NOMO-1 treated with dmso at 0.1 percent for 144 hours (cell line): ENCODE measurements around the gene EDC4.
"Not testable (repeated sequence)": the region's sequence is repeated elsewhere in the genome, so short reads cannot be mapped to it uniquely, and the experiment has no call there.

Source experiments
- DNase-seq: peaks from one replicate; lab custom pipeline; 2025; ENCODE audit not compliant: unreplicated experiment; lab: John Stamatoyannopoulos, UW

The EDC4 gene, protein sequence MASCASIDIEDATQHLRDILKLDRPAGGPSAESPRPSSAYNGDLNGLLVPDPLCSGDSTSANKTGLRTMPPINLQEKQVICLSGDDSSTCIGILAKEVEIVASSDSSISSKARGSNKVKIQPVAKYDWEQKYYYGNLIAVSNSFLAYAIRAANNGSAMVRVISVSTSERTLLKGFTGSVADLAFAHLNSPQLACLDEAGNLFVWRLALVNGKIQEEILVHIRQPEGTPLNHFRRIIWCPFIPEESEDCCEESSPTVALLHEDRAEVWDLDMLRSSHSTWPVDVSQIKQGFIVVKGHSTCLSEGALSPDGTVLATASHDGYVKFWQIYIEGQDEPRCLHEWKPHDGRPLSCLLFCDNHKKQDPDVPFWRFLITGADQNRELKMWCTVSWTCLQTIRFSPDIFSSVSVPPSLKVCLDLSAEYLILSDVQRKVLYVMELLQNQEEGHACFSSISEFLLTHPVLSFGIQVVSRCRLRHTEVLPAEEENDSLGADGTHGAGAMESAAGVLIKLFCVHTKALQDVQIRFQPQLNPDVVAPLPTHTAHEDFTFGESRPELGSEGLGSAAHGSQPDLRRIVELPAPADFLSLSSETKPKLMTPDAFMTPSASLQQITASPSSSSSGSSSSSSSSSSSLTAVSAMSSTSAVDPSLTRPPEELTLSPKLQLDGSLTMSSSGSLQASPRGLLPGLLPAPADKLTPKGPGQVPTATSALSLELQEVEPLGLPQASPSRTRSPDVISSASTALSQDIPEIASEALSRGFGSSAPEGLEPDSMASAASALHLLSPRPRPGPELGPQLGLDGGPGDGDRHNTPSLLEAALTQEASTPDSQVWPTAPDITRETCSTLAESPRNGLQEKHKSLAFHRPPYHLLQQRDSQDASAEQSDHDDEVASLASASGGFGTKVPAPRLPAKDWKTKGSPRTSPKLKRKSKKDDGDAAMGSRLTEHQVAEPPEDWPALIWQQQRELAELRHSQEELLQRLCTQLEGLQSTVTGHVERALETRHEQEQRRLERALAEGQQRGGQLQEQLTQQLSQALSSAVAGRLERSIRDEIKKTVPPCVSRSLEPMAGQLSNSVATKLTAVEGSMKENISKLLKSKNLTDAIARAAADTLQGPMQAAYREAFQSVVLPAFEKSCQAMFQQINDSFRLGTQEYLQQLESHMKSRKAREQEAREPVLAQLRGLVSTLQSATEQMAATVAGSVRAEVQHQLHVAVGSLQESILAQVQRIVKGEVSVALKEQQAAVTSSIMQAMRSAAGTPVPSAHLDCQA (N-terminal part only)

DNA sequence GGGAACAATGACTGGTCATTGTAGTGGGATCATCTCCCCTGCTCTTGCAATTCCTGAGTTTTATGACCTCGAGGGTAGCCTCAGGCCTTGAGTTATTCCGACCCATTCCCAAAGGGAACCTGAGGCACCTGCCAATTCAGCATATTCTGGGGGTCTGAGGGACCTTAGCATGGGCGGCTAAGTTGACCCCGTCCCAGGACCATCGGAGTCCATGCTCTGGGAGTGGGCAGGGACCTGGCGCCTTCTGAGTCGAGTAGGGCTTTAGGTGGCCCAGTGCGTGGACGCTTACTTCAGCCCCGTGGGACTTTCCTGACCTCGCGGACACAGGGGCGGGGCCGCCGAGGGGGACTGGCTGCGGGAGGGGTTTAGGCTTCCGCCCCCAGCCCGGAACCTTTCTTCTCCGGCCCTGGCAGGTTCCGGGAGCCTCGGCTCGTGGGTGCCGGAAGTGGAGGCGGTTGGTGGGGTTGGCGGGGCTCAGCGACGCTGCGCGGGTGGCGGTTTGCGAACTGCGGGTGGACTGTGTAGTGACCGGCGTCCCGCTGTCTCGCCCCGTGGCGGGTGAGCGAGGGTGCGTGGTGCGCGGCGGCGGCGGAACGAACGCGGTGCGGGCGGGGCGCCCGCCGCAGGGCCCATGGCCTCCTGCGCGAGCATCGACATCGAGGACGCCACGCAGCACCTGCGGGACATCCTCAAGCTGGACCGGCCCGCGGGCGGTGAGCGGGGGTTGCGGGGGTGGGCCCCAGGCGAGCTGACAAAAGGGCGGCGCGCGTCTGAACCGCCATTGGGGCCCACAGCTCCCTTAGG is at the start of gene EDC4:
TSS of gene EDC4 (plus strand) at position 422 of the 804 bp plus-strand sequence. CDS start at position 632, 210 bp downstream.
- peak; percentile 59 for DNase-seq

DNA sequence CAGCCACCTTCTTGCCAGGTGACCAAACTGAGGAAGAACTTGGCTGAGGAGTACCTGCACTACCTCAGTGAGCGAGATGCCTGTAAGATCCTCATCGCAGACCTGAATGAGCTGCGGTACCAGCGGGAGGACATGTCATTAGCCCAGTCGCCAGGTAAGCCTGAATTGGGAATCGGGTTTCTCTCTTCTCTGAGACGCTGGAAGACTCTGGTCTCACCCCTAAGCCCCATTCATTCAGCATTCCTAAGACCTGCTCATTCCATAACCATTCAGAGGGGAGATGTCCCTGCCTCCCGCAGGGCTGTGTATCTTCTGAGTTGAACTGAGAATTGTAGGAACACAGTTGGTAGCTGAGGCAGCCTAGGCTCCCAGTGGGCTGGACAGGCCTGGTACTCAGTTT is 47.7 kb upstream of the EDC4 start:
- DNase-seq, result no peak

DNA sequence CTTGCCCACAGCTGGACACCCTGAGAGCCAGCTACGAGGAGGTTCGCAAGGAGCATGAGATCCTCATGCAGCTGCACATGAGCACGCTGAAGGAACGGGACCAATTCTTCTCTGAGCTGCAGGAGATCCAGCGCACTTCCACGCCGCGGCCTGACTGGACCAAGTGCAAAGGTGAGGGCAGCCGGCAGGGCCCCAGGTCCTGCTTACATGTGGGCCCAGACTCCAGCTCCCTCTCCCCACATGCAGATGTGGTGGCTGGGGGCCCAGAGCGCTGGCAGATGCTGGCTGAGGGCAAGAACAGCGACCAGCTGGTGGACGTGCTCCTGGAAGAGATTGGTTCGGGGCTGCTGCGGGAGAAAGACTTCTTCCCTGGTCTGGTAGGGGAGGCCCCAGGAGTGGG is 46.9 kb upstream of the EDC4 start:
- DNase-seq, result no peak

DNA sequence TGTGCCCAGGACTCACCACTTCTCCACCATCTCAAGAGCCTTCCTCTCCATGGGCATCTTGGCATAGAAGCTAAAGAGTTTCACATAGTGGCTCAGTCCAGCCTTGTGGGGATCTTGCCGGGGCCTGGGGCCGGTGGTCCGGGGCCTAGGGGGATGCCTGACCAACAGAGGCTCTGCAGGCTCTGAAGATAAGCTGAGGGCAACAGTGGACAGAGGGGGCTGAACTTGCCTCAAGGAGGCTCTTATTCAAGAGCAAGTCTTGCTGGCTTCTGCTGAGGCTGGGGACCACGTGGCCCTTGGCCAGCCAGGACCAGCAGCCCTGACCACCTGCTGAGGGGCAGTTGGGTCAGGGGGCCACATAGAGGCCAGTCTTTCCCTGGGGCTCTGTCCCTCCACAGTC is 44.2 kb upstream of the EDC4 start:
- no peak for DNase-seq

DNA sequence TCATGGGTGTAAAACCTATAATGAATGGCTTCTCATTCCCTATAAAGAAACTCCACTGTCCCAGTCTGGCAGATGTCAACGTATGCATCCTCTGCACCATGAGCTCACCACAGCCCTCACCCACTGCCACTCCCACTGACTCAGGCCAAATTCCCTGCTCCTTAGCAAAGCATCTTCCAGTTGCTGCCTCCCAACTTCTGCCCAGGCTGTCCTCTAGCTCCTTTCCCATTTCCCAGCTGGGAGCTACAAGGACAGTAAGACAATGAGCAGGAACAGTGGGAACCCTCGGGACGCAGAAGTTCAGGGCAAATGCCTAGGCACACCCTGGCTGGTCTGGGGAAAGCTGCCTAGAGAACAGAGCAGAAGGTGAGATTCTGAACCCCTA is 39.8 kb upstream of the EDC4 start:
- DNase-seq, result no peak

DNA sequence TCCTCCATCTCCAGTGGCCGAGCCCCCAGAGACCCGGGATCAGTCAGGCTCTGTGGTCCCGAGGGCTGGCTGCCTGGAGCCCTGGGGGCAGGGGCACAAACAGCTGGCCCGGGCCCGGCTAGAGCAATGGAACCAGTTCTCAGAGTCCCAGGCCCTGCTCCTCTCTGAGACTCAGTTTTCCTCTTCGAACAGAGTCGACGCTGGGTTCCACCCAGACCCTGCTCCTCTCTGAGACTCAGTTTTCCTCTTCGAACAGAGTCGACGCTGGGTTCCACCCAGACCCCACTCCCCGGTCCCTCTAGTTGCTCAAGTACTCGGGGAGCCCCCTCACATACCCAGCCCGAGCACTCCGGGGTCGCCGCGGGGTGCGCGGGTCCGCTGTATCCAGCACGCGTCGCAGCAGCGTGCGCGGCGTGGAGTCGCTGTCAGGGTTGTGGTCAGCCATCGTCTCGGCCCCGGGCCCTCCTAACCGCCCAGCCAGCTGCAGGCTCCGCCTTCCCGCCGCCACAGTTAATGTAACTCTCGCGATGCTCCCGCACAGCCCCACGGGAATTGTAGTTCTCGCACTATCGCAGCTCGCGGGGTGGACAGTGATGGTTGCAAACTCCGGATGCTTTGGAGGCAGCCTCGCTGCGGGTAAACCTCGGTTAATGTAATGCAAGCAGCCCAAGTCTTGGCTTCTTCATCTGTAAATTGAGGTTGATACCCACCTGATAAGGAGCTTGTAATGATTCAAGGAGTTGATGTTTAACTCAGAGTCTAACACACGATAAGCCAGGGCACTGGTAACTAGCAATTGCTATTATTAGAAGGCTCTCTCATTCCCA is 39.2 kb upstream of the EDC4 start:
- peak; percentile 86 for DNase-seq

DNA sequence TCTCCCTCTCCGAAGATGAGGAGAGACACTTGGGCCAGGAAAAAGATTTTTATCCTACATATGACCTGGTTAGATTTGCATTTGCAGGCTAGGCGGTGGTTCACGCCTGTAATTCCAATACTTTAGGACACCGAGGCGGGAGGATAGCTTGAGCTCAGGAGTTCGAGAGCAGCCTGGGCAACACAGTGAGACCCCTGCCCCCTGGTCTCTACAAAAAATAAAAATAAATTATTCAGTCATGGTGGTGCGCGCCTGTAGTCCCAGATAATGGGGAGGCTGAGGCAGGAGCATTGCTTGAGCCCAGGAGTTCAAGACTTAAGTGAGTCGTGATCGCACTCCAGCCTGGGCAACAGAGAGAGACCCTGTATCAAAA is 38.6 kb upstream of the EDC4 start:
- DNase-seq, result no peak

DNA sequence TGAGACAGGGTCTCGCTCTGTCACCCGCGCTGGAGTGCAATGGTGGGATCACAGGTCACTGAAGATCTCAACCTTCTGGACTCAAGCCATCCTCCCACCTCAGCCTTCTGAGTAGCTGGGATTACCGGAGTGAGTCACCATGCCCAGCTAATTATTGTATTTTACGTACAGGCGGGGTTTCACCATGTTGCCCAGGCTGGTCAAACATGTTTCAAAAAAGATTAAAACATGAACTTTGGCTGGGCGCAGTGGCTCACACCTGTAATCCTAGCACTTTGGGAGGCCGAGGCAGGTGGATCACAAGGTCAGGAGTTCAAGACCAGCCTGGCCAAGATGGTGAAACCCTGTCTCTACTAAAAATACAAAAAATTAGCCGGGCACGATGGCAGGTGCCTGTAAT is 35.7 kb upstream of the EDC4 start:
- DNase-seq, result not testable (repeated sequence)

DNA sequence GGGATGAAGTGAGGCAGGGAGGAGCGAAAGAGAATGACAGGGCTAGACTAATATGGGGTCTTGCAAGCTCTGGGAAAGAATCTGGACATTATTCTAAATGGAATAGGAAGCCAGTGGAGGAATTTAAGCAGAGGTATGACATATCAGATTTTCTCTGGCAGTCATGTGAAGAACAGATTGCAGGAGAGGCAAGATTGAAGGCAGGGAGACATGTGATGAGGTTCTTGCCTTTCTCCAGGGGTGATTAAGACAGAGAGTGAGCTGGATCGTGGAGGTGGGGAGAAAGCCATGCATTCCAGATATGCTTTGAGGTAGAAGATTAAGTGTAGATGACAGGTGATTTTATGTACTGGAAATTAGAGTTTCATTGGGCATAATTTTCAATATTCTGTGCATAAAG is 35.0 kb upstream of the EDC4 start:
- no peak for DNase-seq

DNA sequence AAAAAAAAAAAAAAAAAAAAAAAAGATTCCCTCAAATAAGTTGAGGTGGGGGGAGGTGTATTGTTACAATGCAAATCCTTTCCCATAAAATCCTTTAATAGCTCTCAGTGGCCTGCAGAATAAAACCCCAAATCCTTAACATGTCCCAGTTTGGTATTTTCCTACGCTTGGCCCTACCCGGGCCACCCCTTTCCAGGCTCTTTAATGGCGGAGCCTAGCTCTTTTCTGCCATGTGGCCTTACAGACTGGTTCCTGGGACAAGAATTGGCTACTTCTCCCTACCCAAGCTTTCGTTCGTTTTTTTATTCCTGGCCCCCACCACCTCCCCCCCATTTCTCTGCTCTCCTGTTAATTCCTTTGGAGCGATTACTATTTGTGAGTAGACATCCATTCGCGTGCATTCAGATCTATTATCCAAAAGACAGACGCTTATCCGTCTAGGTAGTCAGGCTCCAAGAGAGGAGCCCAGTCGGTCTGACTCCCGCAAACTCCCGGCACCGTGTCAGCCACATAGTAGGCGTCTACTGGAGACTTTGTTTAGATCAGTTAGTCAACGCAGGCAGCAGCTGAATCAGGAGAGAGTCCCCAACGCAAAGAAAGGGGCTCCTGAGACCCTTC is 31.5 kb upstream of the EDC4 start:
- no peak for DNase-seq

DNA sequence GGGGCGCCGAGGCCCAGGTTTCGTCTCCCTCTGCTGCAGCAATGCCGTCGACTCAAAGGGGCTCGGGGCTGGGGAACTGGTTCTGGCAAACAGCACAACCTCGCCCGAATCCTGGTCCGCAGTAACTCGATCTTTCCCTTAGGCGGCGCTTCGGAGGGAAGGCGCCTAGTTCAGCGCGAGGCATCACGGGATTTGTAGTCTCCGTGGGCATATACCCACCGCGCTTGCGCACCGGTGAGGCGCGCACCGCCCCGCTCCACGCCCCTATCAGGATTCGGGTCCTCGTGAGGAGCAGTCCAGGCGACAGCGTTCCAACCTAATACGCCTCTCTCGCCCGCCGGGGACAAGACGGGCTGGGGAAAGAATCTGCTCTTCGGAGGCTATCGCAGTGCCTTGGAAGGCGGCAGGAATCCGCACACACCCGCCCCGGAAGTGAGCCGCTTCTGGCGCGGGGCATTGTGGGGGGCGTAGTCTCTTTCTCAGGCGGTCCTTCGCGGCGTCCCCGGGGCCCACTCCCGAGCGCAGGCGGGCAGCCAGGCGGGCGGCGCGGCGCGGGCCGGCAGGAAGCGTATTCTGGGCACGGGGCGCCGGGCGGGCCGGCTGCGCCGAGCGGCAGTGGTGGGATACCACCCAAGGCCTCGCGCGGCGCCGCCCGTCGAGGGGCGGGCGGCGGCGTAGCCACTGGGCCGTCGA is 30.9 kb upstream of the EDC4 start, which contains the start of gene THAP11:
TSS of gene THAP11 (plus strand) at position 505 of the 693 bp plus-strand sequence. CDS start 235 bp downstream, outside the sequence.
- DNase-seq, result peak; percentile 96

DNA sequence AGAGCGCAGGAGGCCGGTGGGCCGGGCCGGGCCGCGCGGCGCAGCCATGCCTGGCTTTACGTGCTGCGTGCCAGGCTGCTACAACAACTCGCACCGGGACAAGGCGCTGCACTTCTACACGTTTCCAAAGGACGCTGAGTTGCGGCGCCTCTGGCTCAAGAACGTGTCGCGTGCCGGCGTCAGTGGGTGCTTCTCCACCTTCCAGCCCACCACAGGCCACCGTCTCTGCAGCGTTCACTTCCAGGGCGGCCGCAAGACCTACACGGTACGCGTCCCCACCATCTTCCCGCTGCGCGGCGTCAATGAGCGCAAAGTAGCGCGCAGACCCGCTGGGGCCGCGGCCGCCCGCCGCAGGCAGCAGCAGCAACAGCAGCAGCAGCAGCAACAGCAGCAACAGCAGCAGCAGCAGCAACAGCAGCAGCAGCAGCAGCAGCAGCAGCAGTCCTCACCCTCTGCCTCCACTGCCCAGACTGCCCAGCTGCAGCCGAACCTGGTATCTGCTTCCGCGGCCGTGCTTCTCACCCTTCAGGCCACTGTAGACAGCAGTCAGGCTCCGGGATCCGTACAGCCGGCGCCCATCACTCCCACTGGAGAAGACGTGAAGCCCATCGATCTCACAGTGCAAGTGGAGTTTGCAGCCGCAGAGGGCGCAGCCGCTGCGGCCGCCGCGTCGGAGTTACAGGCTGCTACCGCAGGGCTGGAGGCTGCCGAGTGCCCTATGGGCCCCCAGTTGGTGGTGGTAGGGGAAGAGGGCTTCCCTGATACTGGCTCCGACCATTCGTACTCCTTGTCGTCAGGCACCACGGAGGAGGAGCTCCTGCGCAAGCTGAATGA is 30.1 kb upstream of the EDC4 start:
- peak; percentile 65 for DNase-seq

DNA sequence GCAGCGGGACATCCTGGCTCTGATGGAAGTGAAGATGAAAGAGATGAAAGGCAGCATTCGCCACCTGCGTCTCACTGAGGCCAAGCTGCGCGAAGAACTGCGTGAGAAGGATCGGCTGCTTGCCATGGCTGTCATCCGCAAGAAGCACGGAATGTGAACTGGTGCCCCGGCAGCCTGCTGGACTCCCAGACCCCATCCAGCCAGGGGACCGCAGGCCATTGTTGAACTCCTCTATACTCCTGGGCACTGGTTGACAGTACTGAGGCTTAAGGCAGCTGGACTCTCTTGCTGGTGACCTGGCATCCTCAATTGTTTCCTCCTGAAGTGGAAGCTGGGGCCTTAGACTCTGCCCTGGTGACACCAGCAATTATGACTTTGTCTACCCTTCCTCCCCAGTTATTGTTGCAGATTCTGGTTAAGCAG is 29.5 kb upstream of the EDC4 start:
- DNase-seq, result no peak

DNA sequence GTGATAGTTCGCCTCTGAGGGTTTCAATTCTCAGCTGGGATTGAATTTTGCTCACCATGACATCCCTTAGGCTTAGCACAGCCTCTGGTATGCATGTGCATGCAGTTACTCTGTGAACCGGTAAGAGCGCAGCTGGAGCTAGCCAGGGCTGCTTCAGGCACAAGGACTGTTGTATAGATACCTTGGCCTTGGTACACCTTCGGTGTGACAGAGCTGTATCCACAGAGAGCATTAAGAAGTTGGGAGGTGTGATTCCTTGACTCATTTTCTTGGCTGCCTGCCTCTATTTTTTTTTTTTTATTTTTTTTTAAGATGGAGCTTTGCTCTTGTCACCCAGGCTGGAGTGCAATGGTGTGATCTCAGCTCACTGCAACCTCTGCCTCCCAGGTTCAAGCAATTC is 28.4 kb upstream of the EDC4 start:
- no peak for DNase-seq

DNA sequence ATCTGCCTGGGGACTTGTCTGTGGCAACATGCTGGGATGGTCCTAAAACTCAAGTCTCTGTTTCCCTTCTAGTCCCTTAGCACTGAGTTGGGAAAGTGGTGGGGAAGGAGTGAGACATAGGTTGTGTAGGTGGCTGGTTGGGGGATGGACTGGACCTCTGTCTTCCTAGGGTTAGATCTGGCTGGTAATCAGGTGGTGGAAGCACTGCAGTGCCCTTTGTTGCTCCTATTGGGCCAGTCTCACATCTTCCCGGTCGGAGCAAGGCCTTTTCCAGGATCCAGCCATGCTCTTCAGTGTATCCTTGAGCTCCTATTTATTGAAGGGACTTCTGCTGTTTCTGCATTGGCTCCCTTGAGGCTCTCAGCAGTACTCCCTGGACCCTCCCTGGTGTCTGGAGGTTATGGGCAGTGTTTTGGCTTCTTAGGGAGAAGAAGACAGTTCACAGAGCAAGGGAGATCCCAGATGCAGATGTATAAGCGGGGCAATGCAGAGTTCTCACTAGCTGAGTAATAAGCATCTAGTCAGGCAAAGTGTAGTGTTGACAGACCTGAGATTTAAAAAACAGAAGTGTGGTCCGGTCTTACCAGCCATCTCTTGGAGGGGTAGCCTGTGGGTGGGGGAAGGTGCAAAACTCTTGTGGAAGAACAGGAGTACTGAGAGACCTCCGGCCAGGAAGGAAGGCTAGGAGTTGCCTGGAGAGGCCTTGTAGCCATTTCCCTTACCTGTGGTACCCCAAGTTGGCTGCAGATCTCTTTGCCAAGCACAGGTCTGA is 27.4 kb upstream of the EDC4 start:
- no peak for DNase-seq

DNA sequence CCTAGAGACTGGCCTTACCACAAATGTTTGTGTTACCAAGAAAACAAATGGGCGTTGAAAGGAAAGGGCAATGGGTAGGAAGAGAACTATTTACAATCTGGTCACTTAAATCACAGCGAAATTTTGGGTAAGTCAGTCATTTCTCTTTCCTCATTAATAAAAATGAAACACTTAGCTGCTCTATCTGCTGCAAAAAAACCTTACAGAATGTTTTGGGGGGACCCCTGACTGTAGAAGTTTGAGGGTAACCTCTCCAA is 26.9 kb upstream of the EDC4 start:
- no peak for DNase-seq
